HCT116 (cell line): ENCODE results near the gene NBPF4. TPM values are rescaled to one million over a fixed set of nuclear protein-coding genes. Genes with fewer than 3 reads are reported as not detected.

ENCODE experiments used
- ATAC-seq: fragments of 200-7000 bp; cut with Tn5 transposase; 2 replicates; pipeline ENCODE4 v1.9.1; 2020; ENCODE audit warnings: mild to moderate bottlenecking, moderate library complexity
- BruUV-seq: library from RNA; stranded (reverse); fragments of 400-500 nt; replicated peaks from 2 replicates; lab custom pipeline; 2021; lab: Mats Ljungman, UMichigan
- CTCF ChIA-PET: fragments of 300-600 bp; sonication (Branson Sonifier 250); formaldehyde crosslinking; loops from one replicate; lab custom pipeline; 2021; ENCODE audit warnings: antibody characterized with exemption; lab: Charles Lee
- POLR2A ChIA-PET: fragments of 300-600, 350-600 bp; sonication (Branson Sonifier 250); formaldehyde crosslinking; loops from one replicate; lab custom pipeline; 2021; ENCODE audit warnings: antibody characterized with exemption; lab: Charles Lee
- RAD21 ChIA-PET, 2 experiments: fragments of 300-600 bp; sonication (Branson Sonifier 250); formaldehyde crosslinking; loops; one replicate each; lab custom pipeline; 2023; ENCODE audit warnings: low total read pairs in 2 of 2; ENCODE audit not compliant: uncharacterized antibody in 2 of 2, unreplicated experiment in 2 of 2, low non-redundant PET in 1 of 2; lab: Charles Lee
- DNase-seq: peaks from one replicate; pipeline ENCODE4 v3.0.0-alpha.2; 2010; ENCODE audit warnings: low read depth, low spot score
- H2AFZ ChIP-seq: fragments of 200-600 bp; shearing (Covaris generic), sonication (generic); 2 replicates; pipeline ENCODE4 v1.6.1; 2017; ENCODE audit warnings: low read depth, mixed run types, mixed read lengths, antibody characterized with exemption, low read length; ENCODE audit not compliant: poor library complexity, severe bottlenecking
- H3K27ac ChIP-seq: 2 replicates; pipeline ENCODE4 v1.5.1; 2012; ENCODE audit warnings: low read depth, low read length
- H3K27me3 ChIP-seq: fragments of 200-600 bp; sonication (generic); 2 replicates; pipeline ENCODE4 v1.6.1; 2016; ENCODE audit warnings: mixed run types, low read length, mixed read lengths; ENCODE audit not compliant: insufficient read depth
- H3K36me3 ChIP-seq, 2 experiments: fragments of 200-500 bp in 1 of 2; fragments of 200-600 bp in 1 of 2; sonication (Bioruptor generic) in 1 of 2; sonication (generic) in 1 of 2; 2 replicates each; pipeline versions ENCODE4 v1.5.1 to v1.6.1; 2014 to 2016; ENCODE audit warnings: low read length in 2 of 2, inconsistent platforms in 1 of 2, mixed read lengths in 1 of 2, mixed run types in 1 of 2; ENCODE audit not compliant: insufficient read depth in 2 of 2, control insufficient read depth in 1 of 2
- H3K4me1 ChIP-seq, 2 experiments: fragments of 200-600 bp in 1 of 2; sonication (generic) in 1 of 2; 2 replicates each; pipeline versions ENCODE4 v1.5.1 to v1.6.1; 2012 to 2017; ENCODE audit warnings: low read length in 2 of 2, inconsistent platforms in 1 of 2, mild to moderate bottlenecking in 1 of 2, mixed read lengths in 1 of 2, mixed run types in 1 of 2, moderate library complexity in 1 of 2; ENCODE audit not compliant: insufficient read depth in 2 of 2, control insufficient read depth in 1 of 2
- H3K4me2 ChIP-seq: fragments of 200-600 bp; sonication (generic); 2 replicates; pipeline ENCODE4 v1.6.1; 2017; ENCODE audit warnings: mixed run types, low read length, mixed read lengths
- H3K4me3 ChIP-seq, 2 experiments: fragments of 200-600 bp in 1 of 2; sonication (generic) in 1 of 2; replicated peaks in 1 of 2; 2 replicates each; pipeline ENCODE4 v1.5.1; 2011 to 2016; ENCODE audit warnings: low read length in 2 of 2, control low read depth in 1 of 2, low read depth in 1 of 2, mild to moderate bottlenecking in 1 of 2, mixed read lengths in 1 of 2, mixed run types in 1 of 2
- H3K79me2 ChIP-seq: fragments of 200-600 bp; sonication (generic); 2 replicates; pipeline ENCODE4 v1.6.1; 2017; ENCODE audit warnings: mild to moderate bottlenecking, mixed run types, low read length, moderate library complexity, mixed read lengths; ENCODE audit not compliant: insufficient read depth
- H3K9ac ChIP-seq: fragments of 200-600 bp; sonication (generic); 2 replicates; pipeline ENCODE4 v1.6.1; 2016; ENCODE audit warnings: low read length, mixed read lengths
- H3K9me2 ChIP-seq: fragments of 200-600 bp; sonication (generic), shearing (Covaris generic); 2 replicates; pipeline ENCODE4 v1.6.1; 2017; ENCODE audit warnings: mixed run types, mild to moderate bottlenecking, moderate library complexity; ENCODE audit not compliant: insufficient read depth
- H3K9me3 ChIP-seq, 2 experiments: fragments of 200-500 bp in 1 of 2; fragments of 200-600 bp in 1 of 2; sonication (Bioruptor generic) in 1 of 2; sonication (generic) in 1 of 2; 2 replicates each; pipeline ENCODE4 v1.6.1; 2014 to 2017; ENCODE audit warnings: low read length in 2 of 2, mixed read lengths in 2 of 2, inconsistent platforms in 1 of 2, low read depth in 1 of 2, mild to moderate bottlenecking in 1 of 2, mixed run types in 1 of 2, moderate library complexity in 1 of 2; ENCODE audit not compliant: control insufficient read depth in 1 of 2, insufficient read depth in 1 of 2
- H4K20me1 ChIP-seq: fragments of 200-600 bp; sonication (generic), shearing (Covaris generic); 2 replicates; pipeline ENCODE4 v1.6.1; 2017; ENCODE audit warnings: mixed run types, mild to moderate bottlenecking, moderate library complexity; ENCODE audit not compliant: insufficient read depth
- EGR1 ChIP-seq: IDR thresholded peaks from 2 replicates; pipeline ENCODE4 v1.6.1; 2012; ENCODE audit warnings: low read depth
- ELF1 ChIP-seq: IDR thresholded peaks from 2 replicates; pipeline ENCODE4 v1.6.1; 2012; ENCODE audit warnings: low read depth, borderline replicate concordance
- EZH2 ChIP-seq: fragments of 200-600 bp; sonication (generic); IDR thresholded peaks from 2 replicates; pipeline ENCODE4 v1.6.1; 2017; ENCODE audit warnings: antibody characterized with exemption, mixed run types
- FOSL1 ChIP-seq: IDR thresholded peaks from 2 replicates; pipeline ENCODE4 v1.6.1; 2012; ENCODE audit warnings: low read depth
- JUND ChIP-seq: IDR thresholded peaks from 2 replicates; pipeline ENCODE4 v1.6.1; 2012
- POLR2AphosphoS5 ChIP-seq: IDR thresholded peaks from 2 replicates; pipeline ENCODE4 v1.6.1; 2011; ENCODE audit warnings: mild to moderate bottlenecking, low read depth, low read length, moderate library complexity
- RAD21 ChIP-seq: IDR thresholded peaks from 2 replicates; pipeline ENCODE4 v1.6.1; 2012; ENCODE audit warnings: low read depth, mild to moderate bottlenecking
- SIN3A ChIP-seq: IDR thresholded peaks from 2 replicates; pipeline ENCODE4 v1.6.1; 2012; ENCODE audit warnings: low read depth
- SP1 ChIP-seq: IDR thresholded peaks from 2 replicates; pipeline ENCODE4 v1.6.1; 2012; ENCODE audit warnings: low read depth
- ZFX ChIP-seq: fragments of 450-650 bp; IDR thresholded peaks from 2 replicates; pipeline ENCODE4 v1.6.1; 2017
- ZNF274 ChIP-seq: fragments of 200-500 bp; sonication (Bioruptor generic); IDR thresholded peaks from 2 replicates; pipeline ENCODE4 v1.6.1; 2014; ENCODE audit warnings: mild to moderate bottlenecking, low read depth, low read length, inconsistent platforms
- intact Hi-C: fragments of 100-400 bp; cut with micrococcal nuclease; formaldehyde crosslinking; loops from 2 replicates; pipeline ENCODE4 v1.10.0; 2022
- total RNA-seq: library from RNA; stranded (reverse); gene quantifications from one replicate; pipeline ENCODE4 v1.2.1, GENCODE V29; 2021; ENCODE audit not compliant: unreplicated experiment
- TF ChIP-seq, protein P1 (sequence below): IDR thresholded peaks from 2 replicates; pipeline ENCODE4 v1.6.1; 2012; ENCODE audit warnings: low read depth
- TF ChIP-seq, protein P2 (sequence below), 3 experiments: fragments of 200-600 bp in 1 of 3; sonication (generic) in 1 of 3; IDR thresholded peaks in 2 of 3; conservative IDR thresholded peaks in 1 of 3; 2 replicates each; pipeline ENCODE4 v1.5.1; 2012 to 2017; ENCODE audit warnings: low read depth in 2 of 3, low read length in 2 of 3, antibody characterized with exemption in 1 of 3, borderline replicate concordance in 1 of 3, control low read depth in 1 of 3, mild to moderate bottlenecking in 1 of 3, mixed read lengths in 1 of 3, mixed run types in 1 of 3, moderate library complexity in 1 of 3; ENCODE audit not compliant: insufficient read depth in 1 of 3

The NBPF4 gene
- total RNA-seq, 1 experiment from 2014 or later: not detected

DNA sequence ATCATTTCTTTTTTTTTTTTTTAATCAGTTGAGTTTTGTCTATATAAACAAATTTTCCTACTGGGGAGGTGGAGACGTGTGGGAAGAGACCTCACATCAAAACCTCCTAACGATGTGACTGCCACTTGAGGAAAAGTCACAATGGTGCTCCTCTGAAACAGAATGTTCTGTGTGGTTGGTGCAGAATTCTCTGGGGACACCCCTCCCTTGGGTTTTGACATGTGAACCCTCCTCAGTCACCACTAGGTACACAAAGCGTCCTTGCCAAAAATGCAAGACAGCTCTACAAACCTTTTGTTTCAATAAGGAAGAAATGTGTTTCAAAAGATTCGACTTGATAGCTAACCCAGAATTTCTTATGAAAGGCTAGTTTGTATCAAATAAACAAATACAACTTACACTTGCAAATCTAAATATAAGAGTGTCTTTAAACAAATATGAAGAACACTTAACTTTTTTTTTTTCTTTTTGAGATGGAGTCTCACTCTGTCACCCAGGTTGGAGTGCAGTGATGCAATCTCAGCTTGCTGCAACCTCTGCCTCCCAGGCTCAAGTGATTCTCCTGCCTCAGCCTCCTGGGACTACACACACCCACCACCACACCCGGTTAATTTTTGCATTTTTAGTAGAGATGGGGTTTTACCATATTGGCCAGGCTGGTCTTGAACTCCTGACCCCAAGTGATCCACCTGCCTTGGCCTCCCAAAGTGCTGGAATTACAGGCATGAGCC is 53.0 kb downstream of the NBPF4 start:
- no peaks in the 10 kb centered on the region for H3K9me3 ChIP-seq
- ChIA-PET CTCF (no interaction called here), POLR2A (no interaction called here)
- DNase-seq (no peak), ATAC-seq (no peak)
- no peaks in the 10 kb centered on the region for H4K20me1 ChIP-seq
- no peak overlapping the region for H3K4me2 ChIP-seq
- H3K4me1 ChIP-seq: no peaks in the 10 kb centered on the region
- no peaks in the 10 kb centered on the region; a peak in 1 of 4 replicates for H3K36me3 ChIP-seq
- no peaks in the 10 kb centered on the region for H3K9me2 ChIP-seq
- intact Hi-C loops: no loop called here
- no peak overlapping the region for H3K4me3 ChIP-seq
- no TSS peak for BruUV-seq
- no peak overlapping the region for H3K27ac ChIP-seq
- H3K27me3 ChIP-seq: no peaks in the 10 kb centered on the region
- H3K79me2 ChIP-seq: peaks cover 80% of the 10 kb centered on the region
- no peak overlapping the region for H2AFZ ChIP-seq
- TF ChIP-seq JUND (no peak), ELF1 (no peak), EGR1 (no peak), ZNF274 (no peak), EZH2 (no peak), ZFX (no peak), RAD21 (no peak), FOSL1 (no peak), SP1 (no peak), SIN3A (no peak), POLR2AphosphoS5 (no peak)
- TF ChIP-seq, protein P1, sequence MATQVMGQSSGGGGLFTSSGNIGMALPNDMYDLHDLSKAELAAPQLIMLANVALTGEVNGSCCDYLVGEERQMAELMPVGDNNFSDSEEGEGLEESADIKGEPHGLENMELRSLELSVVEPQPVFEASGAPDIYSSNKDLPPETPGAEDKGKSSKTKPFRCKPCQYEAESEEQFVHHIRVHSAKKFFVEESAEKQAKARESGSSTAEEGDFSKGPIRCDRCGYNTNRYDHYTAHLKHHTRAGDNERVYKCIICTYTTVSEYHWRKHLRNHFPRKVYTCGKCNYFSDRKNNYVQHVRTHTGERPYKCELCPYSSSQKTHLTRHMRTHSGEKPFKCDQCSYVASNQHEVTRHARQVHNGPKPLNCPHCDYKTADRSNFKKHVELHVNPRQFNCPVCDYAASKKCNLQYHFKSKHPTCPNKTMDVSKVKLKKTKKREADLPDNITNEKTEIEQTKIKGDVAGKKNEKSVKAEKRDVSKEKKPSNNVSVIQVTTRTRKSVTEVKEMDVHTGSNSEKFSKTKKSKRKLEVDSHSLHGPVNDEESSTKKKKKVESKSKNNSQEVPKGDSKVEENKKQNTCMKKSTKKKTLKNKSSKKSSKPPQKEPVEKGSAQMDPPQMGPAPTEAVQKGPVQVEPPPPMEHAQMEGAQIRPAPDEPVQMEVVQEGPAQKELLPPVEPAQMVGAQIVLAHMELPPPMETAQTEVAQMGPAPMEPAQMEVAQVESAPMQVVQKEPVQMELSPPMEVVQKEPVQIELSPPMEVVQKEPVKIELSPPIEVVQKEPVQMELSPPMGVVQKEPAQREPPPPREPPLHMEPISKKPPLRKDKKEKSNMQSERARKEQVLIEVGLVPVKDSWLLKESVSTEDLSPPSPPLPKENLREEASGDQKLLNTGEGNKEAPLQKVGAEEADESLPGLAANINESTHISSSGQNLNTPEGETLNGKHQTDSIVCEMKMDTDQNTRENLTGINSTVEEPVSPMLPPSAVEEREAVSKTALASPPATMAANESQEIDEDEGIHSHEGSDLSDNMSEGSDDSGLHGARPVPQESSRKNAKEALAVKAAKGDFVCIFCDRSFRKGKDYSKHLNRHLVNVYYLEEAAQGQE: no peak
- TF ChIP-seq, protein P2, sequence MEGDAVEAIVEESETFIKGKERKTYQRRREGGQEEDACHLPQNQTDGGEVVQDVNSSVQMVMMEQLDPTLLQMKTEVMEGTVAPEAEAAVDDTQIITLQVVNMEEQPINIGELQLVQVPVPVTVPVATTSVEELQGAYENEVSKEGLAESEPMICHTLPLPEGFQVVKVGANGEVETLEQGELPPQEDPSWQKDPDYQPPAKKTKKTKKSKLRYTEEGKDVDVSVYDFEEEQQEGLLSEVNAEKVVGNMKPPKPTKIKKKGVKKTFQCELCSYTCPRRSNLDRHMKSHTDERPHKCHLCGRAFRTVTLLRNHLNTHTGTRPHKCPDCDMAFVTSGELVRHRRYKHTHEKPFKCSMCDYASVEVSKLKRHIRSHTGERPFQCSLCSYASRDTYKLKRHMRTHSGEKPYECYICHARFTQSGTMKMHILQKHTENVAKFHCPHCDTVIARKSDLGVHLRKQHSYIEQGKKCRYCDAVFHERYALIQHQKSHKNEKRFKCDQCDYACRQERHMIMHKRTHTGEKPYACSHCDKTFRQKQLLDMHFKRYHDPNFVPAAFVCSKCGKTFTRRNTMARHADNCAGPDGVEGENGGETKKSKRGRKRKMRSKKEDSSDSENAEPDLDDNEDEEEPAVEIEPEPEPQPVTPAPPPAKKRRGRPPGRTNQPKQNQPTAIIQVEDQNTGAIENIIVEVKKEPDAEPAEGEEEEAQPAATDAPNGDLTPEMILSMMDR (IDR thresholded peaks at IDR 0.05 in 2 of 3, conservative IDR thresholded peaks at IDR 0.05 in 1 of 3; ENCODE audit: borderline replicate concordance in 1 of 3, insufficient read depth in 1 of 3, low read depth in 2 of 3, low read length in 2 of 3): no peak
- TF ChIP-seq, all 23 proteins: peak for 0
- no peak overlapping the region for H3K9ac ChIP-seq
- RAD21 ChIA-PET: no interaction called here
